HuH-7.5 (cell line): Measurements from ENCODE around the gene WRNIP1.

Experiments
- DNase-seq: peaks from one replicate; pipeline ENCODE4 v3.0.0; 2011; ENCODE audit warnings: low spot score

WRNIP1 gene

GRCh38 chr6:2807342-2808090 lies 42.3 kb downstream of the WRNIP1 start:
- no peak for DNase-seq

GRCh38 chr6:2809015-2809414 lies 43.8 kb downstream of the WRNIP1 start:
- DNase-seq: no peak

- DNase-seq: no peak
These were observed 45.0 kb downstream of the WRNIP1 start for GRCh38 chr6:2810092-2810671.

- no peak for DNase-seq
These were observed 47.5 kb downstream of the WRNIP1 start for GRCh38 chr6:2812695-2813094.

GRCh38 chr6:2816158-2816557 lies 51.0 kb downstream of the WRNIP1 start:
- no peak for DNase-seq

- DNase-seq: no peak
These were observed 52.8 kb downstream of the WRNIP1 start for GRCh38 chr6:2817903-2818443.

GRCh38 chr6:2818593-2818992 lies 53.4 kb downstream of the WRNIP1 start:
- DNase-seq: no peak

GRCh38 chr6:2819115-2819514 lies 53.9 kb downstream of the WRNIP1 start:
- DNase-seq: no peak

GRCh38 chr6:2819978-2820377 lies 54.8 kb downstream of the WRNIP1 start:
- no peak for DNase-seq

GRCh38 chr6:2820415-2820814 lies 55.2 kb downstream of the WRNIP1 start:
- DNase-seq: no peak

- no peak for DNase-seq
These were observed 56.4 kb downstream of the WRNIP1 start for GRCh38 chr6:2821554-2821953.

GRCh38 chr6:2823104-2823850 lies 58.1 kb downstream of the WRNIP1 start:
- no peak for DNase-seq

GRCh38 chr6:2826131-2826530 lies 60.9 kb downstream of the WRNIP1 start:
- DNase-seq: no peak

- DNase-seq: no peak
These were observed 61.9 kb downstream of the WRNIP1 start for GRCh38 chr6:2827142-2827541.

GRCh38 chr6:2828629-2829028 lies 63.4 kb downstream of the WRNIP1 start:
- no peak for DNase-seq

- no peak for DNase-seq
These were observed 64.1 kb downstream of the WRNIP1 start for GRCh38 chr6:2829253-2829652.

GRCh38 chr6:2830183-2830582 lies 65.0 kb downstream of the WRNIP1 start:
- no peak for DNase-seq

- DNase-seq: no peak
These were observed 66.2 kb downstream of the WRNIP1 start for GRCh38 chr6:2831392-2831791.

GRCh38 chr6:2834262-2834661 lies 69.1 kb downstream of the WRNIP1 start:
- no peak for DNase-seq
